Astrocyte (in vitro differentiated cells and primary cell): ENCODE measurements around the gene SELENOW.

Experiments used
- EZH2 ChIP-seq: IDR thresholded peaks from 2 replicates; pipeline ENCODE4 v1.6.1; 2012; ENCODE audit warnings: mild to moderate bottlenecking, low read length, inconsistent platforms; ENCODE audit not compliant: insufficient read depth
- TF ChIP-seq, protein P1 (sequence below): IDR thresholded peaks from 2 replicates; pipeline ENCODE4 v1.5.1; 2011; ENCODE audit warnings: low read depth, mild to moderate bottlenecking, inconsistent platforms, low read length, moderate library complexity; ENCODE audit not compliant: insufficient read depth

DNA sequence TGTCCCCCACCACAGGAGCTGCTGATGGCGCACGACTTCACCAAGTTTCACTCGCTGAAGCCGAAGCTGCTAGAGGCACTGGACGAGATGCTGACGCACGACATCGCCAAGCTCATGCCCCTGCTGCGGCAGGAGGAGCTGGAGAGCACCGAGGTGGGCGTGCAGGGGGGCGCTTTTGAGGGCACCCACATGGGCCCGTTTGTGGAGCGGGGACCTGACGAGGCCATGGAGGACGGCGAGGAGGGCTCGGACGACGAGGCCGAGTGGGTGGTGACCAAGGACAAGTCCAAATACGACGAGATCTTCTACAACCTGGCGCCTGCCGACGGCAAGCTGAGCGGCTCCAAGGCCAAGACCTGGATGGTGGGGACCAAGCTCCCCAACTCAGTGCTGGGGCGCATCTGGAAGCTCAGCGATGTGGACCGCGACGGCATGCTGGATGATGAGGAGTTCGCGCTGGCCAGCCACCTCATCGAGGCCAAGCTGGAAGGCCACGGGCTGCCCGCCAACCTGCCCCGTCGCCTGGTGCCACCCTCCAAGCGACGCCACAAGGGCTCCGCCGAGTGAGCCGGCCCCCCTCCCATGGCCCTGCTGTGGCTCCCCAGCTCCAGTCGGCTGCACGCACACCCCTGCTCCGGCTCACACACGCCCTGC is 37.5 kb upstream of the SELENOW start:
- TF ChIP-seq, protein P1, sequence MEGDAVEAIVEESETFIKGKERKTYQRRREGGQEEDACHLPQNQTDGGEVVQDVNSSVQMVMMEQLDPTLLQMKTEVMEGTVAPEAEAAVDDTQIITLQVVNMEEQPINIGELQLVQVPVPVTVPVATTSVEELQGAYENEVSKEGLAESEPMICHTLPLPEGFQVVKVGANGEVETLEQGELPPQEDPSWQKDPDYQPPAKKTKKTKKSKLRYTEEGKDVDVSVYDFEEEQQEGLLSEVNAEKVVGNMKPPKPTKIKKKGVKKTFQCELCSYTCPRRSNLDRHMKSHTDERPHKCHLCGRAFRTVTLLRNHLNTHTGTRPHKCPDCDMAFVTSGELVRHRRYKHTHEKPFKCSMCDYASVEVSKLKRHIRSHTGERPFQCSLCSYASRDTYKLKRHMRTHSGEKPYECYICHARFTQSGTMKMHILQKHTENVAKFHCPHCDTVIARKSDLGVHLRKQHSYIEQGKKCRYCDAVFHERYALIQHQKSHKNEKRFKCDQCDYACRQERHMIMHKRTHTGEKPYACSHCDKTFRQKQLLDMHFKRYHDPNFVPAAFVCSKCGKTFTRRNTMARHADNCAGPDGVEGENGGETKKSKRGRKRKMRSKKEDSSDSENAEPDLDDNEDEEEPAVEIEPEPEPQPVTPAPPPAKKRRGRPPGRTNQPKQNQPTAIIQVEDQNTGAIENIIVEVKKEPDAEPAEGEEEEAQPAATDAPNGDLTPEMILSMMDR: no peak
- no peak for TF ChIP-seq EZH2
